ENCODE results near the gene VPS54. TPM values are rescaled to one million over a fixed set of nuclear protein-coding genes. Genes with fewer than 3 reads are reported as not detected.

The VPS54 gene
- total RNA-seq, 2 donors from 2014 or later, result 17.8 to 22.8 TPM

DNA sequence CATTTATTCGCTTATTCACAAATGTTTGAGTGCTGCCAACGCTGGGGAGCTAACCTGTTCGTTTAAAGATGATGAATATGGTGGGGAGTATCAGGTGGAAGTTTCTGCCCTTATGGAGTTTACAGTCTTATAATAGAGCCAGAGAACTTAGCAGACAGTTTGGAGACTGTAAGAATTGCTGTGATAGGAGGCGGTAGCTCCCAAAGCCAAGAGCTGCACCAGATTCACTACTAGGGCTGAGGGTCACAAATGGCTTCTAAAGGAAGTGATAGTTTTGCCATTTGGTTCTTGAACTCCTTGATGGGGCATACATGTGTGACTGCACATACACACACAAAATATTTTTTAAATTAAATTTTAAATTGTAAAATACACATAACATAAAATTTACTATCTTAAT lies 148.5 kb downstream of the VPS54 start:
- ATAC-seq (no peak), DNase-seq (no peak)
- H3K27me3 ChIP-seq, result no peaks in the 10 kb centered on the region
- H3K36me3 ChIP-seq (replicated peaks in 1 of 2; ENCODE audit: insufficient read depth in 1 of 2, low read depth in 2 of 2), result no peaks in the 10 kb centered on the region
- no peaks in the 10 kb centered on the region for H3K9me3 ChIP-seq
- TF ChIP-seq, protein P1, sequence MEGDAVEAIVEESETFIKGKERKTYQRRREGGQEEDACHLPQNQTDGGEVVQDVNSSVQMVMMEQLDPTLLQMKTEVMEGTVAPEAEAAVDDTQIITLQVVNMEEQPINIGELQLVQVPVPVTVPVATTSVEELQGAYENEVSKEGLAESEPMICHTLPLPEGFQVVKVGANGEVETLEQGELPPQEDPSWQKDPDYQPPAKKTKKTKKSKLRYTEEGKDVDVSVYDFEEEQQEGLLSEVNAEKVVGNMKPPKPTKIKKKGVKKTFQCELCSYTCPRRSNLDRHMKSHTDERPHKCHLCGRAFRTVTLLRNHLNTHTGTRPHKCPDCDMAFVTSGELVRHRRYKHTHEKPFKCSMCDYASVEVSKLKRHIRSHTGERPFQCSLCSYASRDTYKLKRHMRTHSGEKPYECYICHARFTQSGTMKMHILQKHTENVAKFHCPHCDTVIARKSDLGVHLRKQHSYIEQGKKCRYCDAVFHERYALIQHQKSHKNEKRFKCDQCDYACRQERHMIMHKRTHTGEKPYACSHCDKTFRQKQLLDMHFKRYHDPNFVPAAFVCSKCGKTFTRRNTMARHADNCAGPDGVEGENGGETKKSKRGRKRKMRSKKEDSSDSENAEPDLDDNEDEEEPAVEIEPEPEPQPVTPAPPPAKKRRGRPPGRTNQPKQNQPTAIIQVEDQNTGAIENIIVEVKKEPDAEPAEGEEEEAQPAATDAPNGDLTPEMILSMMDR (IDR thresholded peaks at IDR 0.05), result no peak
- no peak for TF ChIP-seq POLR2A (IDR thresholded peaks at IDR 0.05)
- intact Hi-C loops (cut with DNase I), result no loop called here
- peak overlapping the region in 1 of 4 donors; percentile 36 for H3K27ac ChIP-seq
- peaks cover 6% of the 10 kb centered on the region for H3K4me1 ChIP-seq
- H3K4me3 ChIP-seq, result no peak overlapping the region
- 95 to 97% methylated on average over 4 of the region's 4 CpGs for WGBS, 2 donors

DNA sequence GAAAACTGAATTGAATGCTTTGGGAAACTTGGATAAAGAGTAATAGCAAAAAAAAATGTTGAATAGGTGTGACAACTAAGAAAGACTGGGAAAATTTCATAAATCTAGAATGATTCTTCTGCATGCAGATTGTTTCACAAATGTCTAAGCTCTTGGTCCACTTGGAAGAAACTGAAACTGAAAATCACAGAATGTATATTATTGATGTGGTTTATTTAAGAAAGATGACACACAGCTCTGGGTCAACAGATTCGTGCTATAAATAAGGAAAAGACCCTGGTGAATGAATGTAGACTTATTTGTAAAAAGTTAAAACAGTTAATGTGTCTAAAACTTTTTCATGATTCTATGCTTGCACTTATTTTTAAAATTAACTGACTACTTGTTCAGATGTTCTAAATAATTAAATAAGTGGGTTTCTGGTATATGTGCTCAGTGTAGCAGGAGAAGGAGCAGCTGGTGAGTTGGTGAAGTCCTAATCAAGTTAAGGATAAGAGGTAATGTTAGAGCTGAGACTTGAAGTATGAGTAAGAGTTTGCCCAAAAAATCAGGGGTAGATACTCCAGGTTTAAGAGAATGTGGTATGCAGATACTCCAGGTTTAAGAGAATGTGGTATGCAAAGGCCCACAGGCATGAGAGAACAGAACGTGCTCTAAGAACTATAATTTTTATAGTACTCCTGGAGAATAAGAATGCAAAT lies 153.1 kb downstream of the VPS54 start:
- 81 to 87% methylated on average over 2 of the region's 2 CpGs for WGBS, 2 donors
- ATAC-seq (no peak), DNase-seq (no peak)
- no peak overlapping the region for H3K27ac ChIP-seq
- H3K4me1 ChIP-seq, result peaks cover 22% of the 10 kb centered on the region
- TF ChIP-seq, protein P1 (IDR thresholded peaks at IDR 0.05), result no peak
- no peak for TF ChIP-seq POLR2A (IDR thresholded peaks at IDR 0.05)
- intact Hi-C loops (cut with DNase I), result loop anchor here (10.0 kb wide), 1 partner anchor 171 kb away; no protein-coding TSS in a partner anchor
- H3K27me3 ChIP-seq, result no peaks in the 10 kb centered on the region
- H3K4me3 ChIP-seq, result no peak overlapping the region
- no peaks in the 10 kb centered on the region for H3K9me3 ChIP-seq
- H3K36me3 ChIP-seq (replicated peaks in 1 of 2; ENCODE audit: insufficient read depth in 1 of 2, low read depth in 2 of 2), result no peaks in the 10 kb centered on the region

DNA sequence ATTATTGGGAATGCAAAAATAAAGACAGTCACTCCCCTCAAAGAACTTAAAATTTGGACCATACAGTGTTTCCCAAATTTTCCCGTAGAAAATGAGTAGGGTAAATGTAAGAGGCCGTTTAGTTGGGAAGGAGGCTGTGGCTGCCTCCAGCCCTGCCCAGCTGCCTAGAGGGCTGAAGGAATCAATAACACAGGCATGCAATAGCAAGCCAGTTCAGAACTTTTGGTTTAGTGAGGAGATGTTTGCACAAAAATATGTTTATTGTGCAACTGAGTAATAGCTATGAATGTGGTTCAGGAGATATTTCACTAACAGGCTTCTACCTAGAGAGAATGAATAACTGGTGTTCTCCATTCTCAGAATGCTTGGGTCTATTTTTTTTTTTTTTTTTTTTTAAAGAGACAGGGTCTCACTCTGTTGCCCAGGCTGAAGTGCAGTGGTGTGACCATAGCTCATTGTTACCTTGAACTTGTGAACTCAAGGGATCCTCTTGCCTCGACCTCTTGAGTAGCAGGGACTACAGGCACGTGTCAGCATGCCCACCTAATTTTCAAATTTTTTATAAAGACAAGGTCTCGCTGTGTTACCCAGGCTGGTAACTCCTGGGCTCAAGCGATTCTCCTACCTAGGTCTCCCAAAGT lies 153.9 kb downstream of the VPS54 start:
- DNase-seq, result no peak
- H3K4me1 ChIP-seq, result peaks cover 22% of the 10 kb centered on the region
- H3K36me3 ChIP-seq (replicated peaks in 1 of 2; ENCODE audit: insufficient read depth in 1 of 2, low read depth in 2 of 2), result no peaks in the 10 kb centered on the region
- intact Hi-C loops (cut with DNase I), result loop anchor here (10.0 kb wide), 1 partner anchor 170 kb away; no protein-coding TSS in a partner anchor
- ATAC-seq, result peak; percentile 36
- TF ChIP-seq, protein P1 (IDR thresholded peaks at IDR 0.05), result no peak
- TF ChIP-seq POLR2A (IDR thresholded peaks at IDR 0.05), result no peak
- H3K27me3 ChIP-seq, result no peaks in the 10 kb centered on the region
- WGBS, 2 donors, result 72 to 89% methylated on average over 6 of the region's 6 CpGs
- no peak overlapping the region for H3K4me3 ChIP-seq
- H3K27ac ChIP-seq, result peak overlapping the region in 2 of 4 donors; percentile 15
- no peaks in the 10 kb centered on the region for H3K9me3 ChIP-seq

DNA sequence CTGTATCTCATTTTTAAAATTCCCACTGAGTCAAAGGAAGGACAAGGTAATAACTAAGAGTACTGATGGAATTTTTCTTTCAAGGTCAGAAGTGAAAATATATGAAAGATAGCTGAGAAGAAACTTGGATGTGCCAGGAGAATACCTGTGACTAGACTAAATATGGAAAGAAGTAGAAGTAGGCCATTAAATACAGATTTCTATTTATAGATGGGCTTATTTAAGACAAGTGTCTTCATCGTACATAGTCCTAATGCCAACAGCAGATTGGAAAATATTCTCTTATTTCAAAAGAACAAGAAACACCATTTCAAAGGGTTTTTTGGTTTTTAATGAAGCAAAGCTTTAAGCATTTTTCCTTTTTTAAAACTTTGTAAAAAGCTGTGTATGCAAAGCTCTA lies 155.5 kb downstream of the VPS54 start:
- H3K4me3 ChIP-seq, result no peak overlapping the region
- H3K27me3 ChIP-seq, result no peaks in the 10 kb centered on the region
- no peak for ATAC-seq
- no peak overlapping the region for H3K27ac ChIP-seq
- H3K9me3 ChIP-seq, result no peaks in the 10 kb centered on the region
- H3K4me1 ChIP-seq, result peaks cover 22% of the 10 kb centered on the region
- no peak for TF ChIP-seq POLR2A (IDR thresholded peaks at IDR 0.05)
- TF ChIP-seq, protein P1 (IDR thresholded peaks at IDR 0.05), result no peak
- peaks cover 0 to 3% of the 10 kb centered on the region in 2 donors for H3K36me3 ChIP-seq (replicated peaks in 1 of 2; ENCODE audit: insufficient read depth in 1 of 2, low read depth in 2 of 2)
- intact Hi-C loops (cut with DNase I), result loop anchor here (10.0 kb wide), 1 partner anchor 169 kb away; no protein-coding TSS in a partner anchor
- no peak for DNase-seq
- 82 to 93% methylated on average over 1 of the region's 1 CpG for WGBS, 2 donors
